Fibroblast of mammary gland (primary cell): ENCODE data around the gene ATXN7L1.
A peak's percentile ranks its signal among the peaks of the same experiment; 100 is the strongest.
"Not testable (repeated sequence)": the region's sequence is repeated elsewhere in the genome, so short reads cannot be mapped to it uniquely, and the experiment has no call there.

Experiments
- DNase-seq: peaks from one replicate; pipeline ENCODE4 v3.0.0-alpha.2; 2010; ENCODE audit warnings: low read depth
- H3K4me3 ChIP-seq: 2 replicates; pipeline ENCODE4 v1.5.1; 2011; ENCODE audit warnings: low read depth, mild to moderate bottlenecking, low read length, moderate library complexity; ENCODE audit not compliant: control insufficient read depth
- CTCF ChIP-seq: conservative IDR thresholded peaks from 2 replicates; pipeline ENCODE4 v1.5.1; 2011; ENCODE audit warnings: low read depth, low read length, inconsistent platforms; ENCODE audit not compliant: control insufficient read depth, insufficient read depth

The ATXN7L1 gene

DNA sequence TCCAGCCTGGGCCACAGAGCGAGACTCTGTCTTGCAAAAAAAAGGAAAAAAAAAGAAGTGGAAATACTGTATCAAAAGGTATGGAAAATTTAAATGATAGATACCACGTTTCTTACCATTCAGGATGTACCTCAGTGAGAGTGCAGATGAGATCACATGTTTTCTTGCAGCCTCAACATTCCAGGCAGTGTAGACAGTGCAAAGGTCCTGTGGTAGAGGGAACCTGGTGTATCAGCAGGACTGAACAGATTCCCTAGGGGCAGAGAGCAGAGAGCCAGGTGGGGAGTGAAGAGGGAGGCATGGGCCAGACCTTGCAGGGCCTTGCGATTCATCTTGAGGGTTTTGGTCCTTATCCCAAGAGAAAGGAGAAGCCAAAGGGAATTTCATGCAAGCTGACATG is 17.7 kb upstream of the ATXN7L1 start:
- DNase-seq = no peak
- no peak for TF ChIP-seq CTCF
- no peak overlapping the region for H3K4me3 ChIP-seq

DNA sequence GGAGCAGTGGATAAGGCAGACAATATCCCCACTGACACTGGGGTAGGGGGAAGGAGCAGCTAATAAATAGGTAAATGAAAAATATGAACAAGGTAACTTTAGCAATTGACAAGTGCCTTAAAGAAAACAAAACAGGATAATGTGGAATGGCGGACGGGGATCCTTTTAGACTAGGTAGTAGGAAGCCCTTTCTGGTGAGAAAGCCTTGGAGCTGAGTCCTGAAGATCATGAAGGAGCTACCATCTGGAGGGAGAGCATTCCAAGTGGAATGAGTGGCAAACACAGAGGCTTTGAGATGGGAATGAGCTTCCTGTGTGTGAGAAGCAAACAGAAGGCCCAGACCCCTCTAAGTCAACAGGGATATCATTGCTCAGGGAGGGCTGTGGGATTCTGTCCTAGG is 16.0 kb upstream of the ATXN7L1 start:
- no peak overlapping the region for H3K4me3 ChIP-seq
- DNase-seq = no peak
- TF ChIP-seq CTCF = no peak

GRCh38 chr7:105890290-105890997 is 14.0 kb upstream of the ATXN7L1 start:
- DNase-seq = no peak
- no peak for TF ChIP-seq CTCF
- H3K4me3 ChIP-seq = no peak overlapping the region

- no peak overlapping the region for H3K4me3 ChIP-seq
- DNase-seq = no peak
- no peak for TF ChIP-seq CTCF
These were observed 11.3 kb upstream of the ATXN7L1 start for GRCh38 chr7:105887569-105888189.

DNA sequence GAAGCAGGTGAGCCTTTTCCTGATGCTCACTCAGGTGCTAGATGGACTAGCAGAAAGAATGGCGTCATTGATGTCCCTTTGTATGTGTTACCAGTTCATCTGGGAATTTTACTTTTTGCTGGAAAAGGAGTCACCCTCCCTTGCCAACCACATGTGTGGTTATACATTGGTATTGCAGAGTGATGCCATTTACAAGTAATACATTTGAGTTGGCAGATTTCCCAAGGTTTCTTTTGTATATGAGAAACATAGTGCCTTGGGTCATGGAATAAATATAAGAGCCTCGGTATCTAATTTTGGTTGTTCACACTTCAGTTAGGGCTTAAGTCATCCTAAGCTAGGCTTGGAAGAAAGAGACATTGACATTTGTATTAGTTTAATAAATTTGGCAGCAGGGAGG is 10.4 kb upstream of the ATXN7L1 start:
- H3K4me3 ChIP-seq = no peak overlapping the region
- DNase-seq = no peak
- no peak for TF ChIP-seq CTCF

GRCh38 chr7:105885387-105886111 is 9.2 kb upstream of the ATXN7L1 start:
- no peak for TF ChIP-seq CTCF
- H3K4me3 ChIP-seq = no peak overlapping the region
- DNase-seq = peak; percentile 14

DNA sequence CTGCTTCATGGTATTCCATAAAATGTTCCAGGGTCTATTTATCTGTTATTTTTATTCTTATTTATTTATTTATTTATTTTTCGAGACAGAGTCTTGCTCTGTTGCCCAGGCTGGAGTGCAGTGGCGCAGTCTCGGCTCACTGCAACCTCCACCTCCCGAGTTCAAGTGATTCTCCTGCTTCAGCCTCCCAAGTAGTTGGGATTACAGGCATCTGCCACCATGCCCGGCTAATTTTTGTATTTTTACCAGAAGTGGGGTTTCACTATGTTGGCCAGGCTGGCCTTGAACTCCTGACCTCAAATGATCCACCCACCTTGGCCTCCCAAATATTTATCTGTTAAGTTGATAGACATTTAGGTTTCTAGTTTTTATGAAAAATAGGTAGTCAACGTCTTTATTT is 6.8 kb upstream of the ATXN7L1 start:
- DNase-seq, H3K4me3 ChIP-seq: not testable (repeated sequence)
